ENCODE measurements around the gene TBC1D22A.
"Not testable (repeated sequence)": the region's sequence is repeated elsewhere in the genome, so short reads cannot be mapped to it uniquely, and the experiment has no call there.

- not testable (repeated sequence) for TF ChIP-seq CTCF (IDR thresholded peaks at IDR 0.05; ENCODE audit: low read depth, low read length); EZH2phosphoT487 (IDR thresholded peaks at IDR 0.05; ENCODE audit: low read depth)
Observed at GRCh38 chr22:46782200-46782599, 19.8 kb downstream of the TBC1D22A start.

Data from OCI-LY3 (cell line).